ENCODE results near the gene DIS3L2.

The DIS3L2 gene

GRCh38 chr2:231960810-231961348 is 634 bp upstream of the DIS3L2 start:
- DNase-seq: no peak

DNA sequence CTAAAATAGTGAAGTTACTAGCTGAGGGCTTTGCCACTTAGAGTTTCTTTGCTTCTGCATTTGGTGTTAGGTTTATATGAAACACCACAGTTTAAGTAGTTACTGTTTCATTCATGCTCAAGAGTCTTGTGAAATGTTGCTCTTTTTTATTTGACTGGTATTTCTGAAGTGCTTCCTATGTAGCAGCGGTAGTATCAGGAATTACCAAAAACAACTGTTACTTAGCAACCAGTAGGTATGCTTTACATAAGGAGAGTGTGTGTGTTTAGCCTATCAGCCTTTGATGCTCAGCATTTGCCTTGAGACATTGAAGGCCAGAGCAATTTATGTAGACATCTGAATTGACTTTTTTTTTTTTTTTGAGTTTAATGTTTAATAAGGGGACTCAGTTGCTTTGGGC is 3.6 kb downstream of the DIS3L2 start:
- DNase-seq: no peak

DNA sequence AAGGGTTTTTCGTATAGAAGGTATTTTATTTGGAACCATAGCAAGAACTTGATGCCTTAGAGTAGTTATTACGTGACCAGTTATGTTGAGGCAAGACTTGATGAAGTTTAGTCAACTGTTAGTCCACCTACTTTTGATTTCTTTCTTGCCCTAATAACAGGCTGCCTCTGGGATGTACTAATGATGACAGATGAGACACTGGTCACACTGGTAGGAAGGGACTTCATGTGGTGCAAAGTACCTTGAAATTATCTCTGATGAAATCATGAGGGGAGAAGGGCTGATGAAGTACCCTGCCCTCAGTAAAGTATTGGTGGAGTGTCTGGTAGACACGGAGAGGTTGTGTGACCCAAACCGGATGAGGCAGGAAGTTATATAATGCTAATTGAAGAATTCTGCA is 5.4 kb downstream of the DIS3L2 start:
- no peak for DNase-seq

GRCh38 chr2:231968820-231969219 is 7.3 kb downstream of the DIS3L2 start:
- DNase-seq: no peak

DNA sequence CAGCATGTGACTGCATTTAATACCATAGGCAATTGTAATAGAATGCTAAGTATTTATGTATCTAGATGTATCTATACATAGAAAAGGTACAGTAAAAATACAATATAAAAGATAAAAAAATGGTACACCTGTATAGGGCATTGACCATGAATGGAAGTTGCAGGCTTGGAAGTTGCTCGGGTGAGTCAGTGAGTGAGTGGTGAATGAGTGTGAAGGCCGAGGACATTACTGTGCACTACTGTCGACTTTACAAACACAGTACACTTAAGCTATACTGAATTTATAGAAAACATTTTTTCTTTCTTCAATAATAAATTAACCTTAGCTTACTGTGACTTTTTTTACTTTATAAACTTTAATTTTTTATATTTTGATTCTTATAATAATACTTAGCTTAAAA is 8.9 kb downstream of the DIS3L2 start:
- no peak for DNase-seq

DNA sequence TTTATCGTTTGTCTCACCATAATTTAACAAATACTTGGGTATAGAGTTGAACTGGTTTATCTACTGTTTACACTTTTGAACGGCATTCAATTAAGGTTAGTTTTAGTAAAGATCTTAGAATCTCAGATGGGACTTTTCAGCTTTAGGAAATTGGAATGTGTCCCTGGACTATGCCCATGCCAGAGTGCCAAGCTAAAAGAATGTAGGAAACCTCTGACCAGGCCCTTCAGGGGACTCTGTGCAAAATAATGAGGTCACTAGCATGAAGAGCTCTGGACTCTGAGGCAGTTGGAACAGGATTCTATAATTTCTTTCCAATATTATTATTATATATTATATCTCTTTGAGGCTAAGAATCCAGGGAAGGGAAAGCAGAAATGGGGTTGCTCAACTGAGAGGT is 13.5 kb downstream of the DIS3L2 start:
- no peak for DNase-seq

GRCh38 chr2:231977430-231977829 is 15.9 kb downstream of the DIS3L2 start:
- no peak for DNase-seq

DNA sequence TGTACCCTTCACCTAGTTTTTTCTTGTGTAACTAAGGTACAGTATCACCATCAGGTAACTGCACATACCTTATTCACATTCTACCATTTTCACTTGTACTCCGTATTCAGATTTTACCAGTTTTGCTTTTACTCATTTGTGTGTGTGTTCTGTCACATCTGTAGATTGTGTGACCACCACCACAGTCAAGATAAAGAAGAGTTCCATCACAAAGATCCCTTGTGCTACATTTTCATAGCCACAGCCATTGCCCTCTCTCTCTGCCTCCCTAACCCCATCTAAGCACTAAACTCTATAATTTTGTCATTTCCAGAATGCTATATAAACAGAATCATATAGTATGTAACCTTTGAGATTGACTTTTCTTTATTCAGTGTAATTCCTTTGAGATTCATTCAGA is 23.5 kb downstream of the DIS3L2 start:
- no peak for DNase-seq

DNA sequence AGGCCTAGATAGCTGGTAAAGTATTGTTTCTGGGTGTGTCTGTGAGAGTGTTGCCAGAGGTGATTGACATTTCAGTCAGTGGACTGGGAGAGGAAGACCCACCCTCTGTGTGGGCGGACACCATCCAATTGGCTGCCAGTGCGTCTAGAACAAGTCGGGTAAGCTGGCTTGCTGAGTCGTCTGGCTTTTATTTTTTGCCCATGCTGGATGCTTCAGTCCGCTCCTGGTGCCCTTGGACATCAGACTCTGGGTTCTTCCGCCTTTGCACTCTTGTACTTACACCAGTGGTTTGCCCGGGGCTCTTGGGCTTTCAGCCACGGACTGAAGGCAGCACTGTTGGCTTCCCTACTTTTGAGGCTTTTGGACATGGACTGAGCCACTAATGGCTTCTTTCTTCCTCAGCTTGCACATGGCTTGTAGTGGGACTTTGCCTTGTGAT is 24.3 kb downstream of the DIS3L2 start:
- DNase-seq: no peak

DNA sequence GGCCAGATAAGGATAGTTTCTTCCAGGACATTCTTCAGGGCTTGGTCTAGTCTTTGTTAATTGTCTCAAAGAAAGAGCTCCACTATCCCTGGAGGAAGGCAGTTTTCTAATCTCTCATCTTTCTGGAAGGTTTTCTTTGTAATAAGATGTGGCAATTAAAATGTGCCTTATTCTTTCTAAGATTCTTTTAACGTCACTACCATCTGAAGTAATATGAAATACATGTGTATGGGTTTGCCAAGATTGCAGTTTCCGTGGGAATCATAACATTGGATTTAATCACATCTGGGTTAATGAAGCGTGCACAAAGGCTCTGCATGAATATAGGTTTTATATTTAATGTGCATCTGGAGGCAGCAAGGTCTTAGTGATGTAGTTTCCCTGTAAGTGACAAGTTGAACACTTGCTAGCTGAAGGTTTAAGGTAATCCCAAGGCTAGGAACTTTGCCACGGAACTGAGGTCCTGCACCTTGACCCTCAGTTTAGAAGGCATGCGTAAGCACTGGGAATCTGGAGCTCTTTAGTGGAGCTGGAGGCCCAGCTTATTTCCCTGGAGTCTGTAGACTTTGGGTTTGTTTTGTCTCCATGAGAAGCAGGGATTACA is 25.7 kb downstream of the DIS3L2 start:
- DNase-seq: no peak

DNA sequence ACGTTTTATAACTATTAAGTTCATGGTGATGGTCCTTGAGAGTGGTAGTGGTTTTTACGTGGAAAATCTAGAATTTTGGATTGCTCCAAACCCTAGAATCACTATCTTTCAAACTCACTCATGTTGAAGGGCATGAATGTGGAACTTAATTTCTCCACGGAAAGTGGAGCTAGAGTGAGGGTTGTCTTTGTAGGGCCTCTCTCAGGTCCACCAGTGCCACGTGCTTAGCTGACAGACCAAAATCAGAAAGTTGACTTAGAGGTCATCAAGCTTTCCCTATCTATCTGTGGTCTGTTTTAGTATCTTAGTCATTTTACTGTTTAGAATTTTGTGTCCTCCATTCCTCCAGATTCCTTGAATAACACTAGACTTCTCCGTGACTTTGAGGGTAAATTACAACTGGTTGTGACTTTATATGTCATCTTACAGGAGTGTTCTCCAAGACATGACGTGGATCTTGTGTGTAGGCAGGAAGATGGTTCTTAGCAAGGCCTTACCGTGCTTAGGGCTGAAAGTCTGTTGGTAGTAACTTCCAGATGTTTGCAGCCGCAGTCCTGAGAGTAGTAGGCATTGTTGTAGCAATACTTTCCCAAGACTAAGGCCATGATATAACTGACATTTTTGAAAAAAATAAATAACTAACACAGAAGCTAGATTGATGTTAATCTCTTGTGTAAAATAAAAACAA is 26.8 kb downstream of the DIS3L2 start:
- no peak for DNase-seq

- no peak for DNase-seq
Observed at GRCh38 chr2:231991664-231992063, 30.2 kb downstream of the DIS3L2 start.

- DNase-seq: no peak
Observed at GRCh38 chr2:231992888-231993287, 31.4 kb downstream of the DIS3L2 start.

DNA sequence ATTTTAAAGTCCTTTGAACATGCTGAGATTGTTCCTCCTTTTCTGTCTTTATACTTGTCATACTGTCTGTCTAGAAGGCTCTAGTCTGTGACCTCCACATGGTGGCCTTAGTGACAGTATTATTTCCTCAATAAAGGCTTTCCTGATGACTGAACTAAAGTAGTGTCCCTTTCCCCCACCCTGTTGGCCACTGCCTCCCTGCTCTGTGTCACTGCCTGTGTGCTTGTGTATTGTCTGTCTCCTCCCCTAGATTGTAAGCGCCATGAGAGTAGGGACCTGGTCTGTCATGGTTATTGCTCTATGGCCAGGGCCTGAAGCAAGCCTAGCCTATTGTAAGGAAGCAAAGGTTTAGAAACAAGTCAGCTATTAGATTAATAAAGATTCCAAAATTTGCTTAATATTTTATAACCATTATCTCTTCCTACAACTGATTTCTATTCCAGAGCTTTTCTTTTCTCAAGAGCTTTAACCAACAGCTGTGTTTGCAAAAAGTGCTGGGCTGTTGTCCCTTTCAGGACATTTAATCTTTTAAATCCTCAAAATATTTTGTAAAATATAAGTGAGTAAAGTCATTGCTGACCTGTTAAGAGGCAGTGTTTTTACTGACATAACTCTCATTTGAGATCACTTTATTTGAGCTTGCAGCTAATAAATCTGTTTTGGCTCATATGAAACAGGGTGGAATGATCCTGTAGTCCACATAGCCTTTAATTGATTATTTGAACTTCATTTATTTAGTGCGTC is 35.5 kb downstream of the DIS3L2 start:
- DNase-seq: no peak

DNA sequence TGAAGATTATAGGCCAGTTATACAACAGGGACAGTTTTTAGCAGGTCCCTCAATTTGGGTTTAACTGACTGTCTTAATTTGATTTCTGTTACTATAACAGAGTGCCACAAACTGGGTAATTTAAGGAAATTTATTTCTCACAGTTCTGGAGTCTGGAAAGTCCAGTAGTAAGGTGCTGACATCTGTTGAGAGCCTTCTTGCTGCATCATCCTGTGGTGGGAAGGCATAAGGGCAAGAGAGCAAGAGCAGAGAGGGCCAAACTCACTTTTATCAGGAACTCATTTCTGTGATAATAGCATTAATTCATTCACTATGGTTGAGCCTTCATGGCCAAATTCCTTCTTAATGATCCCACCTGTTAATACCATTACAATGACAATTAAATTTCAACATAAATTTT is 36.5 kb downstream of the DIS3L2 start:
- no peak for DNase-seq

GRCh38 chr2:232000439-232000838 is 38.9 kb downstream of the DIS3L2 start:
- DNase-seq: no peak

DNA sequence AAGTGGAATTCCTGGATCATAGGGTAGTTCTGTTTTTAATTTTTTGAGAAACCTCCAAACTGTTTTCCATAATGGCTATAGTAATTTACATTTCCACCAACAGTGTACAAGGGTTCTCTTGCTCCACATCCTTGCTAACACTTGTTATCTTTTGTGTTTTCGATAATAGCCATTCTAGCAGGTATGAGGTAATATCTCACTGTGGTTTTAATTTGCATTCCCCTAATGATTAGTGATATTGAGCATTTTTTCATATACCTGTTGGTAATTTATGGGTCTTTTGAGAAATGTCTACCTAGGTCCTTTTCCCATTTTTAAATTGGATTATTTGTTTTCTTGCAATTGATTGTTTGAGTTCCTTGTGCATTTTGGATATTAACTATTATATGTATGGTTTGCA is 39.6 kb downstream of the DIS3L2 start:
- DNase-seq: no peak

- DNase-seq: no peak
Observed at GRCh38 chr2:232006253-232006652, 44.7 kb downstream of the DIS3L2 start.

GRCh38 chr2:232008907-232009638 is 47.6 kb downstream of the DIS3L2 start:
- no peak for DNase-seq

DNA sequence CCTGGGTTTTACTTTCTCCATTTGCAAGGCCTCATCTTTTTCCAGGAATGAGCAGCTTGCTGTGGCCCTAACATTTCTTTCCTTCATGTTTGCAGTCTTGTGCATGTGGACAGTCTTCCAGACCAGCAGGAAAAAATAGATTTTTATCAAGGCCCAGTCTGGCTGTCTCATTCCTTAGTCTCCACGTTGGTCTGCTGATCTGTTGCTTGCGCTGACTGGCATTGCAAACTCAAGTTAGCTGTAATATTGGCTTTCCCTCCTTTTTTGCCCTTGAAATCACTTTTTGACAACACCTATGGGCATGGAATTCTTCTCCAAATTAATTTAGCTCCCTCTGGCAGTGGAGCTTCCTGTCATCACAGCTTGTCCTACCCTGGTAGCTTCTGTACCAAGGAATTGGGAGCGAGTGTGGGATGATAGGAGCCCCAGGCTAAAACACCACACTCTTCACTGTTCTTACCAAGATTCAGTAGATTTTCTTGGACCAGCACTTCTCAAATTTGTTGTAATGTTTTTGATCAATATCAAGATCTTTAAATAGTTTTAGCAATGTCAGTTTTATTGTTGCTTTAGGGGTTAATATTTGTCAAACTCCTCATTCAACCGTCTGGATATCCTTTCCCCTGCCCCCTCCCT is 48.2 kb downstream of the DIS3L2 start:
- no peak for DNase-seq

- DNase-seq: peak; percentile 13
Observed at GRCh38 chr2:232013701-232014353, 52.3 kb downstream of the DIS3L2 start.

DNA sequence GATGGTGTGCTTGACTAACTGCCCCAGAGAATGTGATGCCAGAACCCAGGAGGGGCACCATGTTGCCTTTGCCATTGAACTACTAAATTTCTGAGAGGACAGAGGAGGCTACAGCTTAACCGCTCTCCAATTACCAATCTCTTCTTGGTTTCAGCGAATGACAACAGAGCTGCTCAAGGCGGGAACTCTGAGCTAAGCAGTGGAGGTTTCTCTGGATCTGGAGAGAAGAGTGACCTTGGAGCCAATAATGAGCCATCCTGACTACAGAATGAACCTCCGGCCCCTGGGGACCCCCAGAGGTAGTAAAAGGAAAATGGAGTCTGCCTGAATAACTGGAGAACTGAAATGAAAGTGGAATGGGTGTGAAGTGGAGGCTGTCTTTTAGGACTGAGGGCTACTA is 53.2 kb downstream of the DIS3L2 start:
- DNase-seq: no peak
